CD4-positive, alpha-beta T cell (primary cell): ENCODE data around the gene SWAP70. TPM values are rescaled to one million over a fixed set of nuclear protein-coding genes. Genes with fewer than 3 reads are reported as not detected.

ENCODE experiments used
- ATAC-seq: fragments of 200-7000 bp; cut with Tn5 transposase; one replicate; pipeline ENCODE4 v1.10.0; 2022; ENCODE audit warnings: mild to moderate bottlenecking; ENCODE audit not compliant: poor library complexity
- CTCF ChIA-PET: fragments of 350-600 bp; sonication (Branson Sonifier 250); formaldehyde crosslinking; loops from one replicate; lab custom pipeline; 2021; ENCODE audit warnings: antibody characterized with exemption, inconsistent platforms; lab: Charles Lee
- POLR2A ChIA-PET: fragments of 350-600 bp; sonication (Branson Sonifier 250); formaldehyde crosslinking; loops from one replicate; lab custom pipeline; 2021; ENCODE audit warnings: antibody characterized with exemption, inconsistent platforms; lab: Charles Lee
- DNase-seq, 14 experiments: peaks; one replicate each; pipeline ENCODE4 v3.0.0-alpha.2; 2013 to 2020; ENCODE audit warnings: mixed read lengths in 2 of 14
- H3K27ac ChIP-seq, 2 donors: one replicate each; pipeline versions ENCODE4 v1.5.1 to v1.7.0; 2013; ENCODE audit warnings: low read length in 2 of 2, low read depth in 1 of 2, mild to moderate bottlenecking in 1 of 2
- H3K27me3 ChIP-seq, 2 experiments: 1 replicate in 1 of 2; 2 replicates in 1 of 2; pipeline versions ENCODE4 v1.6.1 to v1.7.0; 2013; ENCODE audit warnings: low read length in 2 of 2, control low read depth in 1 of 2, mild to moderate bottlenecking in 1 of 2, moderate library complexity in 1 of 2; ENCODE audit not compliant: insufficient read depth in 2 of 2, control insufficient read depth in 1 of 2
- H3K36me3 ChIP-seq: one replicate; pipeline ENCODE4 v1.6.1; 2013; ENCODE audit warnings: low read length, control low read depth; ENCODE audit not compliant: insufficient read depth
- H3K4me1 ChIP-seq: one replicate; pipeline ENCODE4 v1.6.1; 2013; ENCODE audit warnings: low read length, control low read depth; ENCODE audit not compliant: insufficient read depth
- H3K4me3 ChIP-seq: one replicate; pipeline ENCODE4 v1.5.1; 2013; ENCODE audit warnings: mild to moderate bottlenecking, low read length, moderate library complexity
- H3K9me3 ChIP-seq, 2 experiments: 1 replicate in 1 of 2; 2 replicates in 1 of 2; pipeline versions ENCODE4 v1.6.1 to v1.7.0; 2013; ENCODE audit warnings: low read length in 2 of 2, mild to moderate bottlenecking in 2 of 2, control low read depth in 1 of 2, moderate library complexity in 1 of 2; ENCODE audit not compliant: control insufficient read depth in 1 of 2, insufficient read depth in 1 of 2
- H3K27ac Mint-ChIP-seq: one replicate; pipeline ENCODE4 v1.8.0; 2020; ENCODE audit warnings: mixed read lengths
- H3K27me3 Mint-ChIP-seq: one replicate; pipeline ENCODE4 v1.8.0; 2021; ENCODE audit warnings: mixed read lengths
- H3K36me3 Mint-ChIP-seq: one replicate; pipeline ENCODE4 v1.8.0; 2021; ENCODE audit warnings: low read depth, mixed read lengths
- H3K4me1 Mint-ChIP-seq: one replicate; pipeline ENCODE4 v1.8.0; 2021; ENCODE audit warnings: low read depth, mixed read lengths
- H3K4me3 Mint-ChIP-seq: one replicate; pipeline ENCODE4 v1.8.0; 2020; ENCODE audit warnings: mild to moderate bottlenecking, mixed read lengths
- H3K9me3 Mint-ChIP-seq: one replicate; pipeline ENCODE4 v1.8.0; 2020; ENCODE audit warnings: mixed read lengths
- CTCF ChIP-seq: fragments of 200-600 bp; IDR thresholded peaks from one replicate; pipeline ENCODE4 v1.8.0; 2022; ENCODE audit warnings: antibody characterized with exemption, mild to moderate bottlenecking
- intact Hi-C, 2 experiments: fragments of 100-400 bp; cut with DNase I in 1 of 2; cut with micrococcal nuclease in 1 of 2; formaldehyde crosslinking; loops; one replicate each; pipeline versions ENCODE4 v1.15.1 to v1.9.0; 2023 to 2025; cut with DNase I, micrococcal nuclease
- total RNA-seq, 174 experiments: library from RNA in 2 of 174; stranded (reverse) in 2 of 174; gene quantifications; one replicate each; pipeline ENCODE4 v1.2.3 and lab custom pipeline; 2021 to 2026

The SWAP70 gene
- total RNA-seq, 2 experiments from 2014 or later, result 4.0 to 4.1 TPM

GRCh38 chr11:9656864-9657263, 7.0 kb upstream of the SWAP70 start:
- Mint-ChIP-seq H3K27ac (no peak overlapping the region), H3K4me3 (no peak overlapping the region), H3K4me1 (no peaks in the 10 kb centered on the region), H3K9me3 (peaks cover 3% of the 10 kb centered on the region), H3K36me3 (no peaks in the 10 kb centered on the region), H3K27me3 (peaks cover 14% of the 10 kb centered on the region)
- Histone ChIP-seq H3K27ac (no peak overlapping the region), H3K4me3 (no peak overlapping the region), H3K4me1 (no peaks in the 10 kb centered on the region), H3K9me3 (no peaks in the 10 kb centered on the region), H3K27me3 (peaks cover 3 to 5% of the 10 kb centered on the region in 2 experiments), H3K36me3 (no peaks in the 10 kb centered on the region)
- TF ChIP-seq CTCF, result no peak
- intact Hi-C loops, result no loop called here
- ATAC-seq (no peak), DNase-seq (no peak)
- ChIA-PET POLR2A (no interaction called here), CTCF (interaction anchor here (0.7 kb wide), 1 partner anchor 8 kb away, joined by 3 read pairs; no protein-coding TSS in a partner anchor)

GRCh38 chr11:9657531-9657930, 6.3 kb upstream of the SWAP70 start:
- peaks cover 3% of the 10 kb centered on the region for H3K9me3 Mint-ChIP-seq
- peaks cover 3 to 8% of the 10 kb centered on the region in 2 experiments for H3K27me3 ChIP-seq
- H3K4me1 Mint-ChIP-seq, result peaks cover 1% of the 10 kb centered on the region
- no peaks in the 10 kb centered on the region for H3K36me3 ChIP-seq
- intact Hi-C loops, result no loop called here
- no peaks in the 10 kb centered on the region for H3K4me1 ChIP-seq
- no peak overlapping the region for H3K4me3 ChIP-seq
- no peak overlapping the region for H3K27ac ChIP-seq
- no peak overlapping the region for H3K4me3 Mint-ChIP-seq
- ATAC-seq (no peak), DNase-seq (no peak)
- ChIA-PET POLR2A (no interaction called here), CTCF (no interaction called here)
- no peaks in the 10 kb centered on the region for H3K9me3 ChIP-seq
- H3K27me3 Mint-ChIP-seq, result peaks cover 20% of the 10 kb centered on the region
- TF ChIP-seq CTCF, result no peak
- no peaks in the 10 kb centered on the region for H3K36me3 Mint-ChIP-seq
- no peak overlapping the region for H3K27ac Mint-ChIP-seq

GRCh38 chr11:9660886-9661285, 3.0 kb upstream of the SWAP70 start:
- ChIA-PET CTCF (no interaction called here), POLR2A (no interaction called here)
- Mint-ChIP-seq H3K27ac (no peak overlapping the region), H3K9me3 (peaks cover 6% of the 10 kb centered on the region), H3K4me1 (peaks cover 11% of the 10 kb centered on the region), H3K4me3 (peak overlapping the region; percentile 82), H3K36me3 (peaks cover 7% of the 10 kb centered on the region), H3K27me3 (peaks cover 30% of the 10 kb centered on the region)
- DNase-seq (peak in 2 of 14 experiments; percentile 50 to 62), ATAC-seq (no peak)
- no peak overlapping the region for H3K27ac ChIP-seq
- no peaks in the 10 kb centered on the region for H3K36me3 ChIP-seq
- no peak overlapping the region for H3K4me3 ChIP-seq
- H3K27me3 ChIP-seq, result peaks cover 6 to 11% of the 10 kb centered on the region in 2 experiments
- TF ChIP-seq CTCF, result no peak
- intact Hi-C loops, result loop anchor here (5.0 to 10.0 kb wide), 2 partner anchors 49 to 976 kb away; partner anchors contain the start of genes RPL27A (in 1 of the 2) and TRIM66 (in 1 of the 2)
- peaks cover 19% of the 10 kb centered on the region for H3K4me1 ChIP-seq
- peaks cover 8 to 9% of the 10 kb centered on the region in 2 experiments for H3K9me3 ChIP-seq
